ENCODE measurements around the gene STARD5. TPM values are rescaled to one million over a fixed set of nuclear protein-coding genes. Genes with fewer than 3 reads are reported as not detected.
A peak's percentile ranks its signal among the peaks of the same experiment; 100 is the strongest.

STARD5 gene
- total RNA-seq, 2 experiments from 2014 or later: 4.2 TPM

DNA sequence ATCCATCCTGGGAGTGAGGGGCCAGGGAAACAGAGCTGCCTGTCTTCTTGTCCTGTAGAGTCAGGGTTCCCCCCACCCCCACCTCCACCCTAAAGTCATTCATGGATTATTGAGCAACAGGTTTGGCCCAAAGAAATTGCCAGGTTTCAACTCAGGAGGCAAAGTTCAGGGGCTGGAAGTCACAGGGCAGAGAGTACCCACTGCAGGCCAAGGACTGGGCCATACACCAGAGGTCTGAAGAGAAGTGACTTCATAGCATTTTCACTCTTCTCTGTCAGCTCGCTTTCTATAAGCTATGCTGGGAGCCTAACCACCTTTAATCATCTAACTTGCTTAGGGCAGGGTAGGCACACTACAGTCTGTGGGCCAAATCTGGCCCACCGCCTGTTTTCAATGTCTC is 50.1 kb downstream of the STARD5 start:
- H3K4me1 Mint-ChIP-seq: peaks cover 27% of the 10 kb centered on the region
- H3K9me3 Mint-ChIP-seq: peaks cover 6% of the 10 kb centered on the region
- H3K27ac Mint-ChIP-seq: no peak overlapping the region
- DNase-seq: no peak
- ChIA-PET POLR2A (interaction anchor here (1.3 kb wide), 1 partner anchor 20 kb away, joined by 3 read pairs; no protein-coding TSS in a partner anchor), CTCF (interaction anchor here (1.5 to 5.8 kb wide), 10 partner anchors 7 to 207 kb away, joined by 4 to 84 read pairs (median 18); partner anchors contain the start of gene STARD5)
- no peaks in the 10 kb centered on the region for H3K27me3 Mint-ChIP-seq
- peaks cover 9% of the 10 kb centered on the region for H3K36me3 Mint-ChIP-seq (ENCODE audit: low read depth)
- H3K4me3 Mint-ChIP-seq: no peak overlapping the region

DNA sequence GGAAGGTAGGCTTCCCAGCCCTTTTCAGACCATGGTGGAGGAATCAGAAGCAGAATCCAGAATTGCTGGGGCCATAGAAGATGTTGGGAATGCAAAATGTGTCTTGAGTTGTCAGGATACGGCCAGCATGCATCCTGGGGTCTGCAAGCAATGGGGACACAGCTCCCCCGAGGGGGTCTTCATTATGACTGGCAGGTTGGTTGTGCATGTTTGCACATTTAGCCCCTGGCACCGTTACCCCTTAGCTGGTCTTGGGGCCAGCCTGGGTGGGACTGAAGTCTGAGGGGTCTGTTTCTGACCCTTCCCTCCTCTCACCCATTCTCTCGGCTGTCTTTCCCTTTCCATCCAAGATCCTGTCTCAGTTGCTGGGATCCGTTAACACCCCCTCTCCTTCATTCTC is 50.7 kb downstream of the STARD5 start:
- Mint-ChIP-seq H3K4me1 (peaks cover 28% of the 10 kb centered on the region), H3K9me3 (peaks cover 6% of the 10 kb centered on the region), H3K4me3 (no peak overlapping the region), H3K27ac (no peak overlapping the region), H3K27me3 (no peaks in the 10 kb centered on the region), H3K36me3 (ENCODE audit: low read depth) (peaks cover 9% of the 10 kb centered on the region)
- CTCF ChIA-PET: interaction anchor here (3.0 to 5.8 kb wide), 3 partner anchors 28 to 128 kb away, joined by 31 to 84 read pairs (median 42); no protein-coding TSS in a partner anchor
- POLR2A ChIA-PET: interaction anchor here (1.3 to 1.6 kb wide), 2 partner anchors 21 to 24 kb away, joined by 3 to 4 read pairs; no protein-coding TSS in a partner anchor
- DNase-seq: no peak

DNA sequence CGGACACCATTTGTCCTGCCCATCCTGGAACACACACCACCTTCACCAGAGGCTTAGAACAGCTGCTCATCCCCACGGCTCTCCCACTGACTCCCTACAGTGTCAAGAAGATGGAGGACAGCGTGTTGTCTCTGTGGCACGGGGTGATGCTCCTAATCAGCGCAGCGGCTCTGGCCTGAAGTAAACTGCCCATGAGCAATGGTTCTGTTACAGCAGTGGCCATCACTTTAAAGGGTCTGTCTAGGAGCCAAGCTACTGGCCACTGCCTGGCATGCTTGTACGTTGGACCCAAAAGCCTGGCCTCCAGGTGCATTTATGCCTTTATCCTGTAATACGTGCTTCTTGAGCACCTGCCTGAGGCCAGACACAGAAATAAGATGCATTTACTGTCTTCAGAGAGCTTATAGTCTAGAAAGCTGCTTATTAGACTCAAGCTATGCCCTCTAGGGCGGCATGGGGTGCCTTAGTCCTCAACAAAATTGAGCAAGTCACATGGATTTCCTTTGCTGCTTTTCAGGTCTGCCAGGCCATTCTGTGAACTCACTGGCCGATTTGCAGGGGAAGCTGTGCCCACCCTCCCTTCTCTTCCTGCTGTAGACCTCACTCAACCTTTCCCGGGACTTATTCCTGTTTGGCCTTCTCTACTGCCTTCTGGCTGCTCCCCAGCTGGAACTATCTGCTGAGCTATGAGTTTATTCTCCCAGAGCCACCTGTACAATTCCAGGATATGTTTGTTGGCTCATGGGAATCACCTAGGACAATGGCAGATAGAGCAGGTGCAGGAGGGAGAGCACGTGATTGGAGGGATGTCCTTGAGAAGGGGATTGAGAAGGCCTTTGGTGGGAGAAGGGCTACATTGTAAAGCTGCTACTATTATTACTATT is 51.9 kb downstream of the STARD5 start:
- no peak overlapping the region for H3K4me3 Mint-ChIP-seq
- peaks cover 28% of the 10 kb centered on the region for H3K4me1 Mint-ChIP-seq
- peaks cover 5% of the 10 kb centered on the region for H3K36me3 Mint-ChIP-seq (ENCODE audit: low read depth)
- H3K9me3 Mint-ChIP-seq: peaks cover 1% of the 10 kb centered on the region
- ChIA-PET CTCF (interaction anchor here (1.0 to 5.8 kb wide), 2 partner anchors 130 to 282 kb away, joined by 3 to 84 read pairs; no protein-coding TSS in a partner anchor), POLR2A (interaction anchor here (1.6 kb wide), 1 partner anchor 25 kb away, joined by 4 read pairs; no protein-coding TSS in a partner anchor)
- H3K27ac Mint-ChIP-seq: no peak overlapping the region
- DNase-seq: no peak
- no peaks in the 10 kb centered on the region for H3K27me3 Mint-ChIP-seq

DNA sequence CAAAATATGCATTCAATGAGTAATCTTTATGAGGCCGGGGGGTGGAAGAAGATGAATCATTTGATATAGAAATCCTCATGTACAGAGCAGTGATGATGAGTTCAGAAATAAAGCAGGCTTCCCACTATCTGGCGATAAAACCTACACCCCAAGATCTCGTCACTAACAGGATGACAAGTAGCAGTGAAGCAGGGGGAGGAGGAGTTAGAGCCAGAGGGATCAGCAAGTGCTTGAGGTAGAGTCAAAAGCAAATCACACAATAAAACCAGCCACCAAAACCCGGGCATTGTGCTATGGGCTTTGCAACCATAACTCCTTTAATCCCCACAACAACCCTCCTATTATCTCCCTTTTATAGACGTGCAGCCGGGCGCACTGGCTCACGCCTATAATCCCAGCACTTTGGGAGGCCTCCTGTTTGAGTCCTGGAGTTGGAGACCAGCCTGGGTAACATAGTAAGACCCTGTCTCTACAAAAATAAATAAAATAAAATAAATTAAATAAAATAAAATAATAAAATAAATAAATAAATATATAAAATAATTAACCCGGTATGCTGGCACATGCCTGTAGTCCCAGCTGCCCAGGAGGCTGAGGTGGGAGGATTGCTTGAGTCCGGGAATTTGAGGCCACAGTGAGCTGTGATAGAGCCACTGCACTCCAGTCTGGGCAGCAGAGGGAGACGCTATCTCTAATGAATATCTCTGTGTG is 53.0 kb downstream of the STARD5 start:
- no peaks in the 10 kb centered on the region for H3K9me3 Mint-ChIP-seq
- no peak for DNase-seq
- H3K27ac Mint-ChIP-seq: no peak overlapping the region
- H3K36me3 Mint-ChIP-seq (ENCODE audit: low read depth): no peaks in the 10 kb centered on the region
- ChIA-PET POLR2A (no interaction called here), CTCF (interaction anchor here (5.8 to 9.1 kb wide), 2 partner anchors 113 to 131 kb away, joined by 84 to 405 read pairs; no protein-coding TSS in a partner anchor)
- no peaks in the 10 kb centered on the region for H3K27me3 Mint-ChIP-seq
- no peak overlapping the region for H3K4me3 Mint-ChIP-seq
- peaks cover 32% of the 10 kb centered on the region for H3K4me1 Mint-ChIP-seq

DNA sequence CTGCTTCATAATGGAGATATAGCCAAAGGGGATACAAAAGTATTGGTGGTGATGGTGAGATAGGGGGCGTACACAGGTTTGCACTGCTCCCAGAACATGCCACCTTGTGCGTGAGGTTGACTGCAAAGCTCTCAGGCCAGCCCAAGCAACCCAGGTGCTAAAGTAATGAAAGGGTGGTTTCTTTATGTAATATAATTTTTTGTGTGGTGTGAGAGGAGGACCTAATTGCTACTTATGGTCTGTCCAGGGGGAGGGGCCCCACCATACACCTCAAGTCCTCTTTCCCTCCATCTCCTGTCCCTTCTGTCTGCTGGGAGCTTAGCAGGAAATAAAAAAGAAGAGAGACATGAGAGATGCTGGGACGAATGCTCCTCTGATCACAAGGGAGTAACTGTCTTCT is 53.8 kb downstream of the STARD5 start:
- ChIA-PET POLR2A (no interaction called here), CTCF (interaction anchor here (2.3 to 9.1 kb wide), 3 partner anchors 66 to 131 kb away, joined by 10 to 405 read pairs (median 84); no protein-coding TSS in a partner anchor)
- H3K27me3 Mint-ChIP-seq: peaks cover 2% of the 10 kb centered on the region
- no peak overlapping the region for H3K4me3 Mint-ChIP-seq
- H3K27ac Mint-ChIP-seq: no peak overlapping the region
- no peaks in the 10 kb centered on the region for H3K9me3 Mint-ChIP-seq
- no peak for DNase-seq
- H3K4me1 Mint-ChIP-seq: peaks cover 32% of the 10 kb centered on the region
- H3K36me3 Mint-ChIP-seq (ENCODE audit: low read depth): no peaks in the 10 kb centered on the region

DNA sequence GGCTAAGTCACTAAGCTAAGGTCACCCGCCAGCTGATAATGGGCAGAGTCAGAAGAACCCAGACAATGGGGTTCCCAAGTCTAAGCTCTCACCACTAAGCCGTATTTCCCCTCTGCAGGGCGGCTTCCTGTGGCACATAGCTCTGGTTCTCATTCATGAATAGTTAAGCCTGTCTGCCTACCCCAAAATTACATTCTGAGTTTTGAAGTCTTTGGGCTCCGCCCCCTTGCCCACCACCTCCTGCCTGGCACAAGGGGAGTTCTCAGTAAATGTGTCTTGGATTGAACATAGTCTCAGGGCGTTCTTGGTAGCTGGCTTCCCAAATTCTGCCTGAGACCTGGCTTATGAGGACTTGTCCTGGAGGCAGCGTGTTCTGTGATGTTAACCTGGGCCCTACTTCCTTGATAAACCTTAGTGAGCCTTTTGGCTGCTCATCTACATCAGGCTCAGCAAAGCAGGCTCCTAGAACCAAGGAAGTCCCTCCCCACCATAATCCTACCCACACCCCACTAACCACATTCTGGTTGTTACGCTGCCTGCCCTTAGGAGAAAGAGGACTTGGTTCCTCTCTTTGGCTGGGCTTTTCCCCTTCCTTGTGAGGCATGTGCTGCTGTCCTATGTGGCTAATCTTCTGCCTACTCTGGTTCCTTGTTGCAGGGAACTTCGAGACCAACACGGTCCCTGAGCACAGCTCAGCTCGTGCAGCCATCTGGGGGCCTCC is 54.9 kb downstream of the STARD5 start:
- POLR2A ChIA-PET: interaction anchor here (1.1 kb wide), 1 partner anchor 268 kb away, joined by 3 read pairs; the partner anchor contains the start of gene TLNRD1

DNA sequence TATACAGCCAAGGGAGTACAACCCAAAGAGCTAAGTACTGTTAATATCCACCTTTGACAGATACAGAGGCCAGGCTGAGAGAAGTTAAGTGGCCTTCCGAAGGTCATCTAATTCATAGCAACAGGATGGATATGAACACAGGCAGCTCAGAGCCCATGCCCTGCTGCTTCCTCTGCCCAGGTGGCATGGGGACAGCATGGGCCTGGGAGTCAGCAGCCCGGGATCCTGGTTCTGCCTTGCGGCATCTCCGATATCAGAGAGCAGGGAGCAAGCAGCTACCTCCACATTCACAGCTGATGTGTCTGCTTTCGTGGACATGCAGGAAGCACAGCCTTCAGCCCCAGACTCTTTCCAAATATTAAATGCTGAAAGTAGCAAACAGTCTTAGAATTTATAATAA is 55.6 kb downstream of the STARD5 start:
- Mint-ChIP-seq H3K36me3 (ENCODE audit: low read depth) (no peaks in the 10 kb centered on the region), H3K9me3 (no peaks in the 10 kb centered on the region), H3K27me3 (peaks cover 12% of the 10 kb centered on the region), H3K27ac (no peak overlapping the region), H3K4me1 (peaks cover 25% of the 10 kb centered on the region), H3K4me3 (no peak overlapping the region)
- DNase-seq: no peak
- ChIA-PET CTCF (interaction anchor here (1.1 to 9.1 kb wide), 7 partner anchors 18 to 160 kb away, joined by 3 to 405 read pairs (median 25); partner anchors contain the start of gene STARD5), POLR2A (interaction anchor here (1.1 kb wide), 1 partner anchor 267 kb away, joined by 3 read pairs; the partner anchor contains the start of gene TLNRD1)

More for the DNA sequence above, 54.9 kb downstream of the STARD5 start:
- H3K9me3 Mint-ChIP-seq: no peaks in the 10 kb centered on the region
- H3K4me3 Mint-ChIP-seq: no peak overlapping the region
- no peaks in the 10 kb centered on the region for H3K36me3 Mint-ChIP-seq (ENCODE audit: low read depth)
- H3K4me1 Mint-ChIP-seq: peaks cover 25% of the 10 kb centered on the region
- H3K27ac Mint-ChIP-seq: no peak overlapping the region
- no peak for DNase-seq
- CTCF ChIA-PET: interaction anchor here (0.5 to 9.1 kb wide), 6 partner anchors 17 to 294 kb away, joined by 3 to 405 read pairs (median 6); partner anchors contain the start of gene STARD5
- H3K27me3 Mint-ChIP-seq: peaks cover 12% of the 10 kb centered on the region

DNA sequence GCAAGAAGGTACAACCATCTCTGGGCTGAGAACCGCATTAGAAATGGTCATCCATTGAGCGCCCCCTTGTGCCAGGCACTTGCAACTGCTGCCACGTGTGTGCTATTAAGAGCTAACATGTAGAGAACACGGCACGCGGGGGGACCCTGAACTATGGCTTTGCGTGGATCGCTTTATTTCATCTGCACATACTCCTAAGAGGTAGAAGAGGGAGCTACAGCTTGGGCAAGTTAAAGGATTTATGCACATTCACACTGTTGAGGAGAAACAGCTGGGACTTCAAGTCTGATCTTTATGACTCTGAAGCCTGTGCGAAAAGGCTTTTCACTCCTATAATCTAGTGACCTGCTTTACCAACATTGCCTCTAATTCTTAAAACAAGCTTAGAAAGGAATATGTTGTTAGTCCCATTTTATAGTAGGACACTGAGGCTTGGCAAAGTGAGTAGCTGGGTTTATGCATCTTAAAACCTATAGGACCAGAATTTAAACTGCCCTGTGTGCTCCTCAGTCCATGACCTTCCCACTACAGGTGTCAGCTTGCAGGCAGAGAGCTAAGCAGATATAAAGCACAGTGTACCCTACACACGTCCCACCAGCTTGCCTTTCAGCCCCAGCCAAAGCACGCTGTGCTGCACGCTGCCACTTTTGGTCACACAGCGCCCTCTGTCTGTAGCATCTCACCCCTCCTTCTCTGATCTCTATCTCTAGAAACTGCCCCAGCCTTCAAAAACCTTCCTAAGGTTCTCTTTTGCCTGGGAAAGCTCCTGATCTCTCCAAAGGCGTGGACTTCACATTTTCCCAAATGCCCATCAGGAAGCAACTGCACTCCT is 57.8 kb downstream of the STARD5 start:
- ChIA-PET POLR2A (interaction anchor here (0.8 to 2.0 kb wide), 12 partner anchors 9 to 275 kb away, joined by 3 to 8 read pairs (median 4); partner anchors contain the start of gene TLNRD1), CTCF (interaction anchor here (0.6 to 9.1 kb wide), 119 partner anchors 9 to 812 kb away, joined by 3 to 405 read pairs (median 6); partner anchors contain the start of genes CEMIP, CFAP161, STARD5 and TLNRD1)
- H3K4me1 Mint-ChIP-seq: peaks cover 25% of the 10 kb centered on the region
- H3K36me3 Mint-ChIP-seq (ENCODE audit: low read depth): no peaks in the 10 kb centered on the region
- peak overlapping the region; percentile 45 for H3K27ac Mint-ChIP-seq
- no peaks in the 10 kb centered on the region for H3K9me3 Mint-ChIP-seq
- peak overlapping the region; percentile 47 for H3K4me3 Mint-ChIP-seq
- DNase-seq: peak; percentile 87
- peaks cover 12% of the 10 kb centered on the region for H3K27me3 Mint-ChIP-seq

DNA sequence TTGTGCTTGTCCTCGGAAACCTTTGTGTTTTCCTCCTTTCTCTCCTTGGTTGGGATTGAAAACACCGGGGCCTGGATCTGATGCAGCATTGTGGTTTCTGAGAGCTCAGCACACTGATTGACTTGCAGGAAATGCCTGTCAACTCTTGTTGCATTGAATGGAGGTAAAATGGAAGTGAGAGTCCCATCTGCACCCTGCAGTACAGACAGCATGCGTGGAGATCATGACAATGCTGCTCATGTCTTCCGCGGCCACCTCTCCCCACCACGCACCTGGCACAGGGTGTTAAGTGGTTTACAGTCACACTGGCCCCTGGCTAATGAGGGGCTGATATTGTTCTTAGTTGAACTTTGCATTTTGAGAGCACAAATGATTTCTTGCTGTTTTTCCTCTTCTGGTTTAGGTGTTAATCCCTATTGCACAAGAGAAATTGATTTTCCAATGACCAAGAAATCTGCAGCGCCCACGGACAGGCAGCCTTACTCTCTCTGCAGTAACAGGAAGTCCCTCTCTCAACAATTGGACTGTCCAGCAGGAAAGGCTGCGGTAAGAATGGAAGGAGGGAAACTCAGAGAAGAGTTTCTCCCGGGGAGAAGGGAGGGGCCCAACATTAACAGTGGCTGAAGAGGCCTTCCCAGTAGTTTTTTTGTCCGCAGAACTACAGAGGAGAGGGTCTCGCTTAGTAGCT is 58.5 kb downstream of the STARD5 start:
- Mint-ChIP-seq H3K4me1 (peaks cover 25% of the 10 kb centered on the region), H3K36me3 (ENCODE audit: low read depth) (no peaks in the 10 kb centered on the region), H3K9me3 (no peaks in the 10 kb centered on the region), H3K27me3 (peaks cover 12% of the 10 kb centered on the region), H3K4me3 (peak overlapping the region; percentile 19), H3K27ac (no peak overlapping the region)
- CTCF ChIA-PET: interaction anchor here (0.7 to 9.1 kb wide), 100 partner anchors 9 to 809 kb away, joined by 3 to 405 read pairs (median 7); partner anchors contain the start of genes CEMIP, CFAP161, STARD5 and TLNRD1
- DNase-seq: no peak
- POLR2A ChIA-PET: interaction anchor here (0.9 to 2.0 kb wide), 10 partner anchors 10 to 275 kb away, joined by 3 to 8 read pairs (median 6); partner anchors contain the start of gene TLNRD1

DNA sequence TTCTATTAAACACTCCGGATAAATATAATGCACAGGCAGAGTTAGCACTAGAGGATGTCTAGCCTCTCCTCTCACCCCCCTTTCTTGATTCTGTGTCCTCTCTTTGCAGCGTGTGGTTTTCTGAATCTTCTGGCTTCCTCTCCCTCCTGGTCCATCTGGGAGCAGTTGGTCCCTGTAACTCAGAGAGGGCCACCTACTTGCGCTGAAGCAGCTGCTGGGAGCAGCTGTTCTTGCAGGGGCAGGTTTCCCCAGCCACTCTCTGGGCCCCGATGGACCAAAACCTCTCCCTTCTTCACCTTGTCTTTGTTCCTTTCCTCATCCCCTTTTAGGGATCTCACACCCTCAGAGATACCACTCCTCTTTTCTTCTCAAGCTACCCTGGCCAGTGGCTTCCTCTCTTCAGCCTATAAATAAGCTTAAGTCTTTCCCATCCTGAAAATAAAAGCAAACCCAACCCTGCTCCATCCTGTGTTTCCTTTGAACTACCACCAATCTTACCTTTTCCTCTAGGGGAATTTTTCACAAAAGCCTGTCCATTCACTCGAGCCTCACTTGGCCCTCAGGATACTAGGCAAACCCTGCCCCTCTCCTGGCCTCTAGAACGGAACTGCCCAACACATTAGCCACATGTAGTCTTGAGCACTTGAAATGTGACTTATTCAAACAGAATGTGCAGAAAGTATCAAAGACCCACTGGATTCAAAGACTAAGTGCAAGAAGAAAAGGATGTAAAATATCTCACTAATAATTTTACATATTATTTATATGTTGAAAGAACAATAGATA is 59.7 kb downstream of the STARD5 start:
- no peaks in the 10 kb centered on the region for H3K9me3 Mint-ChIP-seq

More for the DNA sequence above, 59.7 kb downstream of the STARD5 start:
- Mint-ChIP-seq H3K27ac (no peak overlapping the region), H3K27me3 (peaks cover 12% of the 10 kb centered on the region), H3K36me3 (ENCODE audit: low read depth) (no peaks in the 10 kb centered on the region), H3K4me3 (no peak overlapping the region), H3K4me1 (peaks cover 22% of the 10 kb centered on the region)
- DNase-seq: no peak
- CTCF ChIA-PET: interaction anchor here (2.4 to 9.1 kb wide), 7 partner anchors 37 to 279 kb away, joined by 14 to 405 read pairs (median 36); partner anchors contain the start of gene TLNRD1
- POLR2A ChIA-PET: no interaction called here
